Activated CD4-positive, CD25-positive, alpha-beta regulatory T cell (primary cell): ENCODE measurements around the gene TBXAS1.
"Not testable (repeated sequence)": the region's sequence is repeated elsewhere in the genome, so short reads cannot be mapped to it uniquely, and the experiment has no call there.

Experiments
- DNase-seq, 4 experiments: peaks; one replicate each; lab custom pipeline; 2025; lab: John Stamatoyannopoulos, UW

Gene TBXAS1

DNA sequence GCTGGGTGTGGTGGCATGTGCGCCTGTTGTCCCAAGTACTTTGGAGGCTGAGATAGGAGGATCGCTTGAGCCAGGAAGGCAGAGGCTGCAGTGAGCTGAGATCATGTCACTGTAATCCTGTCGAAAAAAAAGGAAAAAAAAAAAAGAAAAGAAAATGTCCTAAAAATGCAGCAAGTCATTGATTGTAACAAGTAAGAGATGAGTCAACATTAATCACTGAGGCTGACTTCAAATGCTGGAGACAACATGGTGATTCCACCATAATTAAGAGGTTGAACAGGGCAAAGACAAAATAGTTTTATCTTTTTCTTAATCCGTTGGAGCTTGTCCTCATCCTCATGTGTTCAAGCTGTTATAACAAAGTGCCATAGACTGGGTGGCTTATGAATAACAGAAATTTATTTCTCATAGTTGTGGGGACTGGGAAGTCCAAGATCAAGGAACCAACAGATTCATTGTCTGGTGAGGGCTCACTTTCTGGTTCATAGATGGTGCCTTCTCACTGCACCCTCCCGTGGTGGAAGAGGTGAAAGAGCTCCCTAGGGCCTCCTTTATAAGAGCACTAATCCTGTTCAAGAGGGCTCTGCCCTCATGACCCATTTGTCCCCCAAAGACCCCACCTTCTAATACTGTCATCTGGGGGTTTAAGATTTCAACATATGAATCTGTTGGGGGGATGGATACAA, 60.3 kb downstream of the TBXAS1 start:
- no peak for DNase-seq

DNA sequence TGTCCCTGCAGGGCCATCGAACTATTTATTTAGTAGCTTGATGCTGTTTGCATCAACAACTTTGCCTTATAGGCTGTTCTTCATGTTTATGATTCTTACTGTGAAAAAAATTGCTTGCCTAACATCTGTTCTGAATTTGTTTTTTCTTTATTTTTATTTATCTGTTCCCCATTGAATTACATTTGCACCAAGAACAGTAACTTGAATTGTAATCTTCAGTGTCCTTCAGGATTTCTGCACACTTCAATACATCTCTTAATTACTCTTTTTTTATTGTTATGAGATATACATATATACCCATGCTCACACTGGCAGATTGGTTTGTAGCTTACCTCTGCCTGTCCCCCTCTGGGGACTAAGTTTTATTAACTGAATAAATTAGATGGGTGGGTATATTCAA, 64.4 kb downstream of the TBXAS1 start:
- no peak for DNase-seq

DNA sequence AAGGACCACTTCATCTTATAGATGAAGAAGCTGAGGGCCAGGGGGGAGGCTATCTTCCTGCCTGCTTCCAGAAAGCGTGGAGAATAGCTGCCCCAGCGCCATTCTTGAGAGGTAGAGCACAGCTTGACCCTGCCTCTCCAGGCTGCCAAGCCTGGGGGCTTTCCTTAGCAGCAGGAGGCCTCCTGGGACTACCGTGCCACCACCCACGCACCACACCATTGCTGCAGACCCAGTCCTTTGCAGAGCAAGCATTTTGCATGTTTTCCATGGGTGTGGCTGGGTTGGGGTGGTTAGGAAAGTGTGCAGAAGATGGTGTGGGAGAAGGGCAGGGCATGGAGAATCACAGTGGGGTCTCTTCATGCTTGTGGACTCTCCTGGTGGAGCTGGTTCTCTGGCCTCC, 64.9 kb downstream of the TBXAS1 start:
- no peak for DNase-seq

DNA sequence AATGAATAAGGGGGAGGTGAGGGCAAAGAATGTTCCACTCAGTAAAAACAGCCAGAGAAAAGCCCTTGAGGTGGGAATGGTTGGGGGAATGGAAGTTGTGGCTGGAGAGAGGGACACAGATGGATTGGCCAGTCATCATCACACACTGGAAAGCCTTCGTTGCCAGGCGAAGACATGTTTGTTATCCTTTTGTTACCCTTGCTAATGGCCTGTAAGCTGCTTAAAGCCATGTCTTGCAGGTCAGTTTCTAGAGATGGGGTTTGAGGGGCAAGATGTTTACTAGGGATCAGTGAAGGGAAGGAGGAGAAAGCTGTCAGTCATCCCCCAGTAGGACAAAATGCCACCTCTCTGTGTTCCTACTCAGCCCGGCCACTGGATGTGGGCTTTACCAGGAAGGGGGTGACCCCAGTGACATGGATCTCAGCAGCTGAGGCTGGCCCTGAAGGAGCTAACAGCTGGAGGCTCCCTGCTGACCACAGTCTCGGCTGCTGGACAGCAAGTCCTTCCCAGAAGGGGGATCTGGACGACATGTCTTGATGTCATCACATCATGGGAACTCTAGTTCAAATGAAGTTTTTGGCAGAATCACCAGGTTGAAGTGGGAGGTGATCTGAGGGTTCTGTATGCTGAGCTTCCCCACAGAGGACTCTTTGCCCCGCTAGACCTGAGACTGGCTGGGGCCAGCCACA, 66.2 kb downstream of the TBXAS1 start:
- DNase-seq, result no peak

DNA sequence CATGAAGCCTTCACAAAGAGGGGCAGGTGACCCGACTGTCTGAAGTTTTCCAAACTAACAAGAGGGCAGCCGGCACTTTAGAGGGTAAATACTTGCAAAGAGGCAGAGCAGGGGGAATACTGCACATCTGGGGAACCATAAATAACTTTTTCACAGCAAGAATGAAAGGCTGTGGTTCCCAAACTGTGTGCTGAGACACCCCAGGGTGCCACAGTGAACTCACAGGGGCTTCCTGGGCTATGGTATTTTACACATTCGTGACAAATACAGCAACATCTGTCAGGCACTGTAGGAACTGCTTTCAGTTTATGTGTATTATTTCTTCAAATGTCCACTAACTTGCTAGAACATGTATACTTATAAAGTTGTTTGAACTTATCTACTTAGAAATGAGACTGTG, 67.2 kb downstream of the TBXAS1 start:
- no peak for DNase-seq

DNA sequence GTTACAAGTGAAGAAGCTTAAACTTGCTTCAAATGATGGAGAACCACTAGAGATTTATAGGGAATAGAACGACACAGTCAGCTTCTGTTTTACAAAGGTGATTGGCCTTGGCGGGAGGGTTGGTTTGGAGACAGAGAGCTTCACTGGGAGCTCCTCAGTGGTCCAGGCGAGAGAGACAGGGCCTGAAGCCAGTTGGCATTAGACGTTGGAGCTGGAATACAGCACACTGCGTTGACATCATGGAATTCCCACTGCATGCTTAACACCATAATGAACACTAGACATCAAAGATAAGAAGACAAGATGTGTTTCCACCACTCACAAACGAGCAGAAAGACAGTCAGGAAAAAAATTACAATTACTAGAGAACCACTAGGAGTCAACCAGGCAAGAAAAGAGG, 67.8 kb downstream of the TBXAS1 start:
- no peak for DNase-seq

DNA sequence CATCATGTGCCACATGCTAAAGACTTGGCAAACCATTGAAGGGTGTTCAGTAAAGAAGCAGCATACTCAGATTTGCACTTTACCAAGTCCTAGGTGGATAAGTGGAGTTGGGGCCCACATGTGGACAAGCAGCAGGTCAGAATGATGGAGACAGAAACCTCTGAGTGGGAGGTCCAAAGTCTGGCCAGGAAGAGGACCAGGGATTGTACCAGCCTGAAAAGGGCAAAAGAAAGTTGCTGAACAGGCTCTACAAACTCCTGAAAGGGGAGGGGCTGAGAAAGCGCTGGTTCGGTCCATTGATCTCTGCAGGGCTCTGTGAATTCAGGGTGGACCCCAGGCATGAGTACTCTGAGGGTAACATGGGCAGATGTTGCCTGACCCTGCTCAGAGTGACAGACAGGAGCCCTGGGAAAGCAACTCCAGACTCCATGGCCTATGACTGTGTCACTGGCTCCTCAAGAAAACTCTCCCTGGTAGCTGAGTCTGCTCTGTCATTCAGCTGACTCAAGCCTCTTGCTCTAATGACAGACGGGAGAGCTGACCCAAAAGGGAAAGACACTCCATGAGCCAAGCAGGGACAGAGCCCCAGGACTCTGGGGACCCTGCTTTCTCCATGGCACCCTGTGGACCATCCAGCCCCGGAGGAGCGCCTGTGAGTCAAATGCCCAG, 68.5 kb downstream of the TBXAS1 start:
- DNase-seq, result no peak

DNA sequence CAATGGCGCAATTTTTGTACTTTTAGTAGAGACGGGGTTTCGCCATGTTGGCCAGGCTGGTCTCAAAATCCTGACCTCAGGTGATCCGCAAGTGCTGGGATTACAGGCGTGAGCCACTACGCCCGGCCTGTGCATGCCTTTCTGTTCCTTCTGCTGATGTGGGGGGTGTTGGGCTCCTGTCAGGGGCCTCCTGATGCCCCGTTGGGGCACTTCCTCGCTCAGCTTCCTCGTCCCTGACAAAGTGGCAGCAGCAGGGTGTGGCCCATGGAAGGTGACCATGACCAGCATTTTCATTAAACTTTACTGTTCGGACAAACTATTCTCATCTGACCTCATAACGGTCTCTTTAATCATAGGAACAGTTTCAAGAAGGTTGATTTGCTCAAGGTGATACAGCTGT, 69.4 kb downstream of the TBXAS1 start:
- no peak for DNase-seq

DNA sequence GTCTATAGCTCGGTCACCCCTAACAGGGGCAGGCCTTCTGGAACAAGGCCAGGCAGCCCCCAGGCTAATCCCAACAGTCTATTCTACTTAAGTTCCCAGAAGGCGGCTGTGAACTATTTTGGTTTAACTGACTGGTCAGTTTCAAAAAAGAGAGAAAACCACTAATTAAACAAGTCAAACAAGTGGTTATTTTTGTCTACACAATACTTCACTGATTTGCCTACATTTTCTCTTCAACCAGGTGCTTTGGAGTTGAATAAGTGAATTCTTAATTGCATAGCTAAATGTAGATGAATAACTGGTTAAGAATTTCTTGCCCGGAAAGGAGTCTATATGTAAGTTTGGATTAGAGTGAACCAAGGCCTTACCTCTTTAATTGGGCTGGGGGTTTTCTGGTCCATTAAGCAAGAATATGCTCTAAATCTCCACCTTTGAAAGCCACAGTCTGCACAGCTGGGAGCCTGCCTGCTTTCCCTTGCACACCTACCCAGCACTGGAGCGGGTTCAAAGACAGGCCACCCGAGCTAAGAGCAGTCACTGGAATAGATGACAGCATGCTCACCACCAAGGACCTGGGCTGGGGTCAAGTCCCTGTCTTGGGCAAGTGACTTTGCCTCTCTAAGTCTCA, 70.4 kb downstream of the TBXAS1 start:
- DNase-seq, result no peak

DNA sequence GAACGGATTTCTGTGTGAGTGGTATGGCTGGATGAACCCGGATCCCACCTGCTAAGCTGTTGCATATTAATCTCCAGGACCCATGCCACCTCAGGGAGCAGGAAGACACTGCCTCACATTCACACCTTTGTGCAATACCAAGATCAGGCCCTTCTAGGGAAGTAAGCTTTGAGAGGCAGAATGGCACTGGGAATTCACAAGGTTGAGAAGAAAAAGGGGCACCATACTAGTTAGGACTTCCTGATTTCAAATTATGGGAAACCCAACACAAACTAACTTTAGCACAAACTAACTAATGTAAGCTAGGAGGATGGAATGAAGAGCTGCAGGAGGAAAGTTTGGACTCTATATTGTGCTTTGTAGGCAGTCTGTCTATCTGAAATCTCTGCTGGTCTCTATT, 71.3 kb downstream of the TBXAS1 start:
- DNase-seq, result no peak

DNA sequence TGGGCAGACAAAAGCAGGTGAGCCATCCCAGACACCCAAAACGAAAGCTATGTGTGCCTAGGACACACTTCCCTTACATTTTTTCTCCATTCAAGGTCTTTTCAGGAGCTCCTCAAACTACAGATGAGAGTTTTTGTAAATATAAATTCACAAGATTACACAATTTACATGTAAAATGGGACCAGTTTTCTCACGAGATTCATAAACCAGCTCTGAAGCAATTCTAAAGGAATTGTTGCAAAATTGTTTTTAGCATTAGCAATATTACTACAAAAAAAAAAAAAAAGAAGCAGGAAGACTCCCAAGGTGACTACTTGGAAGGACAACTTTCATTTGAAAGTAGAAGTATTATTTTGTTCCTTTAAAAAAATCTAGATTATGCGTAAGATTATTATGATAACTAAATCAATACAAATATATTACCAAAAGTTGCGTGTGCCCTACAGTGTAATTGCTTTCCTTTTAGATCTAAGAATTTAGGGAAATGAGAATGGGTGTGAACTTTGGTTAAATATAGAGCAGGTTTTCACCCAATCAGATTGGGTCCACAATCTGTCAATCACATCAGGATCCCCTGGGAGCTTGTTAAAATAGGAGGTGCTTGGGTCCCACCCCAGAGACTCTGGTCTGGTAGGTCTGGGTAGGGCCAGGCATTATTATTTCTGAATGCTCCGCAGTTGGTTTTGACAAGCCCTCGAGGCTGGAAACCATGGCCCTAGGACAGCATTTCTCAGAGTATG, 72.2 kb downstream of the TBXAS1 start:
- DNase-seq, result no peak

DNA sequence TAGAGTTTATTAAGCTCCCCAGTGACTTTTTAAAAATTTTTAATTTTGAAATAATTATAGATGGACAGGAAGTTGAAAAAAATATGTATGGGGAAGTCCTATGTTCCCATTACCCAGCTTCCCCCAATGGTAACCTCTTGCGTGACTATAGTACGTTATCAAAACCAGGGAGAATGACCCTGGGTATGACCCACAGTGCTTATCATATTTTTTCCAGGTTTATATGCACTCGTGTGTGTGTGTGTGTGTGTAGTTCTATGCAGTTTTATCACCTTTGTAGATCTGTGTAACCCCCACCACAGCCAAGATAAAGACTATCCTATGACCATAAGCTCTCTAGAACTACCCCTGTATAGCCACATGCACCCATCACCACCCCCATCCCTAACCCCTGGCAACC, 72.8 kb downstream of the TBXAS1 start:
- no peak for DNase-seq

DNA sequence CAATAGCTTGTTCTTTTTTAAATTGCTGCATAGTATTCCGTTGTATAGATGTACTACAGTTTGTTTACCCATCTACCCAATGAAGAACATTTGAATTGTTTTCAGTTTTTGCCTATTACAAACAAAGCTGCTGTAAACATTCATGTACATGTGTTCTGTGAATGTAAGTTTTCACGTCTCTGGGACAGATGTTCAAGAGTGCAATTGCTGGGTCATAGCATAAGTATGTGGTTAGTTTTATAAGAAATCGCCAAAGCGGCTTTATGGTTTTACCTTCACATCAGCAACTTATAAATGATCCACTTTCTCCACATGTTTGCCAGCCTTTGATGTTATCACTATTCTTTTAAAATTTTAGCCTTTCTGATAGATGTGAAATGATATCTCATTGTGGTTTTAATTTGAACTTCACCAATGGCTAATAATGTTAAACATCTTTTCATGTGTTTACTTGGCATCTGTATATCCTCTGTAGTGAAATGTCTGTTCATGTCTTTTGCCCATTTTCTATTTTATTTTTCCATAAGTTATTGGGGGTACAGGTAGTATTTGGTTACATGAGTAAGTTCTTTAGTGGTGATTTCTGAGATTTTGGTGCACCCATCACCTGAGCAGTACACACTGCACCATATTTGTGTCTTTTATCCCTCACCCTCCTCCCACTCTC, 73.5 kb downstream of the TBXAS1 start:
- DNase-seq, result no peak

DNA sequence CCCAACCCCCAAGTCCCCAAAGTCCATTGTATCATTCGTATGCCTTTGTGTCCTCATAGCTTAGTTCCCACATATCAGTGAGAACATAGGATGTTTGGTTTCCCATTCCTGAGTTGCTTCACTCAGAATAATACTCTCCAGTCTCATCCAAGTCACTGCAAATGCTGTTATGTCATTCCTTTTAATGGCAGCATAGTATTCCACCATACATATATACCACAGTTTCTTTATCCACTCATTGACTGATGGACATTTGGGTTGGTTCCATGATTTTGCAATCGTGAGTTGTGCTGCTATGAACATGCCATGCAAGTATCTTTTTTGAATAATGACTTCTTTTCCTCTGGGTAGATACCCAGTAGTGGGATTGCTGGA, 74.0 kb downstream of the TBXAS1 start:
- DNase-seq, result not testable (repeated sequence)

DNA sequence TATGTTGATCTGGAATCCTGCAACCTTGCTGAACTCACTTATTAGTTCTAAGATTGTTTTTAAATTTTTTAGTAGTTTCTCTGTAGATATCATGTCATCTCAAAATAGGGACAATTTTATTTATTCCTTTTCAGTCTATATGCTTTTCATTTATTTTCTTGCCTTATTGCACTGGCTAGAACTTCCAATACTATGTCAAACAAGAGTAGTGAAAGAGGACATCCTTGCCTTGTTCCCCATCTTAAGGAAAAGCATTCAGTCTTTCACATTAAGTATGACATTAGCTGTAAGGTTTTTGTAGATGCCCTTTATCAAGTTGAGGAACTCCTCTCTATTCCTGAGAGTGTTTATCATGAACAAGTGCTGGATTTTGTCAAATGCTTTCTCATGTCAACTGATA, 77.8 kb downstream of the TBXAS1 start:
- DNase-seq, result no peak

DNA sequence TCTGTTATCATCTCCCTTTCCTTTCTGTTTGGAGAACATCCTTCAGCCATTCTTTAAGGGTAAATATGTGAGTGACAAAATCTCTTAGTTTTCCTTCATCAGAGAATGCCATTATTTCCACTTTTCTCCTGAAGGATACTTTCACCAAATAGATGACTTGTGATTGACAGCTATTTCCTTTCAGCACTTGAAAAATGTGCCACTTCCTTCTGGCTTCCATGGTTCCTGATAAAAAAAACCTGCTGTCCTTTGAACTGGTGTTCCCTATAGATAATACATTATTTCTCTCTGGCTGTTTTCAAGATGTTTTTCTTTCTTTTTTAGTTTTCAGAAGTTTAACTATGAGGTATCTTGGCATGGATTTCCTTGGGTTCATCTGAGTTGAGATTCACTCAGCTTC, 79.7 kb downstream of the TBXAS1 start:
- no peak for DNase-seq

DNA sequence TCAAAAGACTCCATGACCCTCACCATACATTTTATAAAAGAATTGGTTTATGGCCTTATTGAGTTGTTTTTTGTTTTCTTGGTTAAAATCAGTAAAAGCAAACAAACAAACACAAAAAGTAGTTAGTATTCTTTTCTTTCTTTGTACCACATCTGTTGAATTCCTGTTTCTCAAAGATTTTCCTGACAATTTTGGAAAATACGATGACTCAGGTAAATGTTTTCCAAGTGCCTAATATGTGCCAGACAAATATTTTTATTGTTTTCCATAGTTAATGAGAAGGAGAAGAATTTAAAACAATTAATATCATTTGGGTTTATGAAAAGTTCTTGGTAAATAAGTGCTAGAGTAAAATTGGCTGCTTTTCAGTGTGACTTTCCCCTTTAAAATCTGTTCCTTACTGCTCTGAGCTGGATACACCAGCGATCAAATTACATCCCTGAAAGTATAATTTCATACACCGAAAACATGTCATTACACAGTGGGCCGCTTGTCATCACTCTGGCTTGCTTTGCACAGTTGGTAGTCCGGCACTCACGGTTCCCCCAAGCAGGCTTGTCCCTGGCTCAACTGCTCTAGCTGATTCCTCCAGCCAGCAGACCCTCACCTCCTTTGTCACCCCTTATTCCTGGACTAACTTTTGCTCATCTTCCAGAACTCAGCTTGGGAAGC, 80.5 kb downstream of the TBXAS1 start:
- no peak for DNase-seq

DNA sequence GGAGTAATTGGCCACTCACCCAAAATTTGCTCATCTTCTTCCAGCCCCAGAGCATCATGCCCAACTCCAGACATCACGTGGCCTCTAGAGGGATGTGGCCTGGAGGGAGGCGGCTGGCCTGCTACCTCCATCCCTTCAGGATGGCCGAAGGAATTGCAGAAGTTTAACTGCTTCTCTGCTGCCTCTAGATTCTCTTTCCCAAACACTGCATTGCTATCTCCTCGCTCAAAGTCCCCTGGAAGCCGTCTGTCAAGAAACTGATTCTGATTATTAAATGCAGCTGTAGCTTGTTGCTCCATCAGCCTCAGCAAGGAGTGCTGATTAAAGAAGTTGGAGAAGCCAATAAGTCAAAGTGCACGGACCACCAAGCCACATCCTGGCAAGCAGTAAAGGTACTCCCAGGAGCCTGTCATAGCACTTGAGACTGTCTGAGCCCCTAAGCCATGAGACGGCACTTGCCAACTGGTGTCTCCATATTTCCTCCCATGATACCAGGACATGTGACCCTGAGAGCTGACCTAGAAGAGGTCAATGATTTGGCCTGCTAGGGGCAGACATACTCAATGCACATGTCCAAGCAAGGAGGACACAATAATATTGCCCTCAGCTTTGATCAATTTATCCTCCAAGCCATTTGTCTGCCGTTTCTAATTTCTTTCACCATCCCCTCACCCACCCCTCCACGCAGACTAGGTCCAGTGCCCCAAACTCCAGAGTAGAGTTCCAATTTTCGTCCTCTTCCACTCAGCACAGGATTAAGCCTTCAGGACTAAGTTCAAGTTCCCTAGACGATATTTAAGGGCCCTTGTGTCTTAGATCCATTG, 84.2 kb downstream of the TBXAS1 start:
- DNase-seq, result no peak

DNA sequence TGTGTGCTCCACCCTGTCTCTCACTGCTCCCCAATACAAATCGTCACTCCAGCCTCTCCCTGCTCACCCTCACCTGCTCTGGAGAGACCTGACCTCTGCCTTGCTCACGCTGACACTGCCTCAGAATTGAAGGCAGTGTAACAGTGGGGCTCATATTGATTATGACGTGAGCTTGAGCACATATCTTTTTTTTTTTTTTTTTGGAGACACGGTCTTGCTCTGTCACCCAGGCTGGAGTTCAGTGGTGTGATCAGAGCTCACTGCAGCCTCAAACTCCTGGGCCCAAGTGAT, 84.7 kb downstream of the TBXAS1 start:
- no peak for DNase-seq
